ENCODE results near the gene TSPOAP1.

Gene TSPOAP1

DNA sequence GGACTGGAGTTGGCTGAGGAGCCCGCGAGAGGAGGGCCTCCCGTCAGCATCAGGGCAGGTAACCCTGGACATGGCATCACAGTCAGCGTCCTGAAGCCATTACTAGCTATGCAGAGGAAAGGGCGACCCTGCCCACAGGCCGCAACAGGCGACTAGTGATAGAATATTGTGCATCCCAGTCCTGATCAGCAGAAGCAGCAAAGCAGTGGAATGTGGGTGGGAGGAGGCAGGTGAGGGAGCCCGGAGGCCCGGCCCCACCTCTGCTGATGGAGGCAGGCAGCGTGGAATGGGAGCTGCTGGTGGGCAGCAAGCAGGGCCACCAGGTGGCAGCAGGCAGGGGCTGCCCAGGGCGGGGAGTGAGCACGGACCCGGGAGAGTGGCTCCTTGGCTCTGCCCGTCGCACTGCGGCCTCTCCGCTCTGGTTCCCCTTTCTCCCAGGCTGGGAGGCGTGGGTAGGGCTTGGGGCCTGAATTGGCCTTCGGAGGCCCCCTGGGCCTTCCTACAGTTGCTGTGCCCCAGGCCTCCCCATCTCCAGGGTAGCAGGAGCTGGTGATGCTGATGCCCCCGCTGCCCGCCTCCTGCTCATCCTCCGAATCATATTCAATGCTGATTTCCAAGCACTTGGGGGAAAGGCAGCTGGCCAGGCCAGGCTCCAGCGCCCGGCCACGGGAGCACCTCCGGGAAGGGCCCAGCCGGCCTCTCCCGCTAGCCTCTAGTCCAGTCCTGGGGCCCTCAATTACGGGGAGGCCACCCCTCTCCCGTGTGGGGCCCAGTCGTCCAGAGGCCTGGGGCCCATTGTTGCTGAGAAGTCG, 20.2 kb downstream of the TSPOAP1 start:
- TF ChIP-seq CTCF (conservative IDR thresholded peaks at IDR 0.05; ENCODE audit: low read length) = peak; percentile 28
- DNase-seq (ENCODE audit: low read depth) = no peak
- no peak overlapping the region for H3K4me3 ChIP-seq (ENCODE audit: low read length)

DNA sequence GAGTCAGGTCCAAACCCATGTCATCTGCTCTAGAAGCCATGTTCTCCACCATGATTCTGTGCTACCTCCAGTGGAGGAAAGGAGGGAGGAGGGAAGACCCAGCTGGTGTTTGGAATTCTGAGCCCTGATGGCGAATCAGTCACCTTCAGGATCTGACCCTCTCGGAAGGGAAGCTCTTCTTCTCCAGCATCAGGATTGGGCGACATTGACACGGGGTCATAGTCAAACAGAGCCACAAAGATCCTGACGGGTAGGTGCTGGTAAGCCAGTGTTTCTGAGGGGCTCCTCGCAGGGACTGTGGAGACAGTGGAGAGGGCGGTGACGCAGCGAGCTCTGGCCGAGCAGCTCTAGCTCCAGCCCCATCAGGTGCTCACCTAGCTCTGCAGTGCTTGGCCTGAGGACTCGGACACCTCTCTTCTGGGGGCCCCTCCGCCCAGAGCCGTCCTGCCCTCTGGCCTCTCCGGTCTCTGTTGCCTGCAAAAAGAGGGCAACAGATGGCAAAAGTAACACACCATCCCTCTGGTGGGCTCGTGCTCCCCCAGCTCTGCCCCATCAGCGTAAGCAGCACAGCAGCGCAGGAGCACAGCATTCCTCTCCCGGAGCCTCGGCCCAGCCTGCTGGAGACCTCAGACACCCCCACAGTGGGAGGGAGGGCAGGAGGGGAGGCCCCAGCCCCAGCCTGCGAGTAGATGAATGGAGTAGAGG, 21.0 kb downstream of the TSPOAP1 start:
- DNase-seq (ENCODE audit: low read depth) = no peak
- TF ChIP-seq CTCF (conservative IDR thresholded peaks at IDR 0.05; ENCODE audit: low read length) = no peak
- H3K4me3 ChIP-seq (ENCODE audit: low read length) = no peak overlapping the region

DNA sequence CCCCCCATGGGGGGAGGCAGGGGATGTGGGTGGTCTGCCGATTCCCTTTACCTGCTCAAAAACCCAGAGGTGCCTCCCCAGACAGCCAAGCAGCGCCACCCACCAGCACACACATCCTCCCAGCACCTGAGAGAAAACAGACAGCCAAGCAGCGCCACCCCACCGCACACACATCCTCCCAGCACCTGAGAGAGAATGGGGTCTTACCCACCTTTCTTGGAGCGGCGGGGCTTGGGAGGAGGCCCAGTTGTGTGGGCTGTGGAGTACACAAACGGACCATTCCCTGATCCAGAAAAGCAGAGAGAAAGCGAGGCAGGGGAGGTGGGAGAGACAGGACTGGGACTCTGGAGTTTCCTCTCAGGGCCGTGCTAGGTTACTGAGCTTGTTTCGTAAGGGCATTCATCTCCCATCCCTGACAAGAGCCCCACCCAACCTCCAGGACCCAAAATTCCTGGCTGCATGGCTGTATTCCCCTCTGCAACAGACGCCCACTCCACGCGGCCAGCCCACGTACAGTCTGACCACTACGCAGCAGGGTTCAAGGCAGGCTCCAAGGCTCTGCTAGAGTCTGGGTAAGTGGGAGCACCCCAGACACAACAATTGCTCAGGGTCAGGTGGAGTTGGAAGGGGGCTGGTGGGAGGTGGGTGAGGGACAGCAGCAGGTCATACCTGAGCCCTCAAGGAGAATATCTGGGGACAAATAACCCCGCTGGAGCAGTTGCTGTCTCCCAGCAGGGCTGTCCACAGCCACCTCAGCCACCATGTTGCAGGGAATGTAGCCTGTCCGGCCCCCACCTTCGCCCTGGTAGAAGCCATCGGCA, 22.3 kb downstream of the TSPOAP1 start:
- no peak for TF ChIP-seq CTCF (conservative IDR thresholded peaks at IDR 0.05; ENCODE audit: low read length)
- DNase-seq (ENCODE audit: low read depth) = no peak
- no peak overlapping the region for H3K4me3 ChIP-seq (ENCODE audit: low read length)

- no peak overlapping the region for H3K4me3 ChIP-seq (ENCODE audit: low read length)
- no peak for TF ChIP-seq CTCF (conservative IDR thresholded peaks at IDR 0.05; ENCODE audit: low read length)
- DNase-seq (ENCODE audit: low read depth) = no peak
These were observed 23.0 kb downstream of the TSPOAP1 start for GRCh38 chr17:58305626-58306025.

GRCh38 chr17:58304750-58305486, 23.7 kb downstream of the TSPOAP1 start:
- no peak for TF ChIP-seq CTCF (conservative IDR thresholded peaks at IDR 0.05; ENCODE audit: low read length)
- DNase-seq (ENCODE audit: low read depth) = no peak
- H3K4me3 ChIP-seq (ENCODE audit: low read length) = no peak overlapping the region

DNA sequence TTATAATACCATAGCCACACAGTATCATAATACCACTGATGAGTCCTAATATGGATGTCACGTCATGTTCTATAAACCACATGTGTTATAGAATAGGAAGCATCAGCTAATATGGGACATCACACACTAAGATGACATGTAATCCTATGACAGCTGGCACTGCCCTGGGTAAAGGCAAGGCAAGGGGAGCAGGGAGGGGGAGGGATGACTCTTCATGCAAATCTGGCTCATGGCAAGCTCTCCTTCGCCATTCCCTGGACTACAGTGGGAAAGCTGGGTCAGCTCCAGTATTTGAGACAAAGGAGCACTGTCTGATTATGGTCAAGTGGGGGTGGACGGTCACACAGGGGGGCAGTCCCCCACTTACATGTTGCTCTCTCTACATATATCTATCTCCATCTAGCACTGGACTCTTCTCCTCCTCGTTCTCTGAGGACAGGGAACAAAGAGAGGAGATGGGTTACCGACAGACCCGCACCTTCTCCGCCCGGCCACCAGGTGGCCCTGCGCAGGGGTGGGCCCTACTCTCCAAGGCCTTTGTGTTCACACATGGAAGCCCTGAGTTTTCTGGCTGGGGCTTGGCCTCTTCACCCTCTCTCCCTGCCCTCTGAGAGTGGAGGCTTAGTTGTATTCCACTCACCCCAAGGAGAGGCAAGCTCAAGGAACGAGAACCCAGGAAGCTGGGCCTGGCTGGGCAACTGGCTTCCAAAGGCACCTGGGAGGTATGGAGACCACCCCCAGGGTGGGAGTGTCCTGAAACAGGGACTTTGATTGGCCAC, 24.4 kb downstream of the TSPOAP1 start:
- TF ChIP-seq CTCF (conservative IDR thresholded peaks at IDR 0.05; ENCODE audit: low read length) = peak; percentile 74
- no peak overlapping the region for H3K4me3 ChIP-seq (ENCODE audit: low read length)
- peak; percentile 29 for DNase-seq (ENCODE audit: low read depth)

All from AG10803 (cell line).